GM12878 (cell line): ENCODE measurements around the gene SH3BP1. TPM values are rescaled to one million over a fixed set of nuclear protein-coding genes. Genes with fewer than 3 reads are reported as not detected.

ENCODE experiments used
- ATAC-seq: fragments of 200-7000 bp; cut with Tn5 transposase; 3 replicates; pipeline ENCODE4 v1.9.1; 2020; ENCODE audit warnings: mild to moderate bottlenecking, moderate library complexity
- BruUV-seq: library from RNA; stranded (reverse); fragments of 400-500 nt; replicated peaks from 2 replicates; lab custom pipeline; 2021; lab: Mats Ljungman, UMichigan
- CTCF ChIA-PET: fragments of 300-600 bp; sonication (Branson Sonifier 250); formaldehyde crosslinking; extraction: SDS; loops from one replicate; lab custom pipeline; 2021; ENCODE audit warnings: inconsistent platforms; lab: Yijun Ruan, JAX
- POLR2A ChIA-PET: fragments of 350-600 bp; formaldehyde crosslinking; extraction: SDS; loops from one replicate; lab custom pipeline; 2021; ENCODE audit warnings: inconsistent platforms; lab: Charles Lee
- RAD21 ChIA-PET: fragments of 300-600 bp; sonication (Branson Sonifier 250); formaldehyde crosslinking; loops from one replicate; lab custom pipeline; 2023; ENCODE audit warnings: antibody characterized with exemption; ENCODE audit not compliant: unreplicated experiment; lab: Charles Lee
- SMC1A ChIA-PET: fragments of 300-600 bp; sonication (Branson Sonifier 250); formaldehyde crosslinking; loops from one replicate; lab custom pipeline; 2023; ENCODE audit not compliant: unreplicated experiment, uncharacterized antibody; lab: Charles Lee
- DNase-seq: peaks from one replicate; pipeline ENCODE4 v3.0.0-alpha.2; 2011; ENCODE audit warnings: low read depth, low spot score
- FAIRE-seq: peaks from 3 replicates; lab custom pipeline; 2011; peaks lifted over from hg19 to GRCh38; lab: Jason Lieb, UNC
- H2AFZ ChIP-seq: 2 replicates; pipeline ENCODE4 v1.6.0; 2011; ENCODE audit warnings: low read depth, low read length, control low read depth; ENCODE audit not compliant: control insufficient read depth
- H3K27ac ChIP-seq: 2 replicates; pipeline ENCODE4 v1.5.1; 2011; ENCODE audit warnings: control low read depth; ENCODE audit not compliant: control insufficient read depth, insufficient read depth
- H3K27me3 ChIP-seq, 2 experiments: replicated peaks in 1 of 2; 2 replicates each; pipeline versions ENCODE4 v1.6.0 to v1.6.1; 2011; ENCODE audit warnings: low read length in 1 of 2; ENCODE audit not compliant: control insufficient read depth in 2 of 2, insufficient read depth in 2 of 2
- H3K36me3 ChIP-seq, 2 experiments: 2 replicates each; pipeline ENCODE4 v1.5.1; 2011; ENCODE audit warnings: low read length in 1 of 2; ENCODE audit not compliant: control insufficient read depth in 2 of 2, insufficient read depth in 2 of 2
- H3K4me1 ChIP-seq: 2 replicates; pipeline ENCODE4 v1.6.1; 2011; ENCODE audit warnings: mild to moderate bottlenecking, low read length, moderate library complexity, mixed read lengths; ENCODE audit not compliant: control insufficient read depth, insufficient read depth
- H3K4me2 ChIP-seq: 2 replicates; pipeline ENCODE4 v1.6.0; 2011; ENCODE audit warnings: control low read depth; ENCODE audit not compliant: control insufficient read depth, insufficient read depth
- H3K4me3 ChIP-seq: fragments of 200-600 bp; sonication (generic); 2 replicates; pipeline ENCODE4 v1.5.1; 2016
- H3K79me2 ChIP-seq: 2 replicates; pipeline ENCODE4 v1.6.0; 2011; ENCODE audit warnings: low read length; ENCODE audit not compliant: control insufficient read depth, insufficient read depth
- H3K9ac ChIP-seq: 2 replicates; pipeline ENCODE4 v1.8.0; 2011; ENCODE audit warnings: low read length, control low read depth, mixed read lengths; ENCODE audit not compliant: control insufficient read depth, insufficient read depth
- H3K9me3 ChIP-seq: replicated peaks from 3 replicates; pipeline ENCODE4 v1.5.1; 2011; ENCODE audit warnings: mild to moderate bottlenecking, low read length; ENCODE audit not compliant: control insufficient read depth, insufficient read depth
- H4K20me1 ChIP-seq: 2 replicates; pipeline ENCODE4 v1.6.0; 2011; ENCODE audit not compliant: control insufficient read depth, insufficient read depth
- E4F1 ChIP-seq: fragments of 450-650 bp; IDR thresholded peaks from 2 replicates; pipeline ENCODE4 v1.6.1; 2018; ENCODE audit warnings: borderline replicate concordance, mild to moderate bottlenecking; ENCODE audit not compliant: partially characterized antibody
- GATAD2B ChIP-seq: fragments of 450-650 bp; conservative IDR thresholded peaks from 2 replicates; pipeline ENCODE4 v1.6.1; 2017; ENCODE audit warnings: low read depth, mild to moderate bottlenecking, moderate library complexity
- HDGF ChIP-seq: fragments of 450-650 bp; IDR thresholded peaks from 2 replicates; pipeline ENCODE4 v1.6.1; 2016; ENCODE audit warnings: antibody characterized with exemption
- MTA2 ChIP-seq: fragments of 450-650 bp; IDR thresholded peaks from 2 replicates; pipeline ENCODE4 v1.6.1; 2016; ENCODE audit warnings: low read depth, mild to moderate bottlenecking, moderate library complexity
- MYB ChIP-seq: fragments of 150-350 bp; IDR thresholded peaks from 2 replicates; pipeline ENCODE4 v1.6.1; 2014; ENCODE audit warnings: mild to moderate bottlenecking, low read depth, low read length, borderline replicate concordance
- NR2C2 ChIP-seq: IDR thresholded peaks from 2 replicates; pipeline ENCODE4 v1.6.1; 2011; ENCODE audit warnings: borderline replicate concordance, low read depth; ENCODE audit not compliant: control insufficient read depth, insufficient read length
- NRF1 ChIP-seq: conservative IDR thresholded peaks from 2 replicates; pipeline ENCODE4 v1.6.1; 2011; ENCODE audit warnings: mild to moderate bottlenecking, low read depth, low read length, improper control_type of control experiment
- PAX5 ChIP-seq: IDR thresholded peaks from 2 replicates; pipeline ENCODE4 v1.6.1; 2011; ENCODE audit warnings: low read depth, low read length, borderline replicate concordance
- RELA ChIP-seq: fragments of 450-650 bp; IDR thresholded peaks from 2 replicates; pipeline ENCODE4 v1.8.0; 2014; ENCODE audit warnings: borderline replicate concordance; ENCODE audit not compliant: partially characterized antibody
- USF1 ChIP-seq: IDR thresholded peaks from 2 replicates; pipeline ENCODE4 v1.6.1; 2011; ENCODE audit warnings: borderline replicate concordance, low read depth, mild to moderate bottlenecking, moderate library complexity, mixed read lengths, low read length; ENCODE audit not compliant: insufficient read depth; ENCODE audit errors: extremely low read length
- USF2 ChIP-seq: IDR thresholded peaks from 2 replicates; pipeline ENCODE4 v1.6.1; 2011; ENCODE audit warnings: low read depth, low read length, improper control_type of control experiment, borderline replicate concordance
- WRNIP1 ChIP-seq: IDR thresholded peaks from 2 replicates; pipeline ENCODE4 v1.6.1; 2011; ENCODE audit warnings: low read depth, low read length, improper control_type of control experiment, borderline replicate concordance
- WGBS: methylation state at CpG from one replicate; pipeline ENCODE4 v1.1.6; 2016; ENCODE audit warnings: low lambda C conversion rate; ENCODE audit not compliant: insufficient replicate concordance, insufficient coverage; ENCODE audit errors: missing lambda C conversion rate; 5-methylcytosine and 5-hydroxymethylcytosine counted together
- in situ Hi-C: fragments of 300-500 bp; cut with MboI; formaldehyde crosslinking; loops from 9 replicates; pipeline ENCODE4 v1.14.3; 2018; ENCODE audit warnings: mixed read lengths
- intact Hi-C: fragments of 100-400 bp; cut with micrococcal nuclease; formaldehyde crosslinking; loops from one replicate; pipeline ENCODE4 v1.14.2; 2022; ENCODE audit not compliant: unreplicated experiment
- polyA plus RNA-seq, 11 experiments: library from polyadenylated mRNA; depleted of rRNA in 4 of 11; unstranded in 6 of 11; stranded (reverse) in 5 of 11; fragments of >200 nt; fragmentation: Nextera tagmentation in 4 of 11; fragmentation: Illumina TruSeq in 1 of 11; extraction: Ambion mirVana in 4 of 11; extraction: Trizol in 1 of 11; gene quantifications; 1 replicate in 1 of 11; 2 replicates in 10 of 11; pipeline versions ENCODE4 v1.2.1 to v1.2.3, GENCODE V29; 2011 to 2016; ENCODE audit warnings: inconsistent platforms in 2 of 11, missing spikeins in 2 of 11, low read depth in 1 of 11
- total RNA-seq, 4 experiments: library from RNA; depleted of rRNA in 3 of 4; stranded (reverse); fragments of >200 nt in 3 of 4; fragmentation: Illumina TruSeq in 1 of 4; extraction: Trizol in 1 of 4; gene quantifications; 2 replicates each; pipeline versions ENCODE4 v1.2.1 to v1.2.3, GENCODE V29; 2013 to 2021

Gene SH3BP1
- total and polyA plus RNA-seq, 10 of the 15 experiments (the other 5 are each of a cell fraction or from before 2014, with no cell fraction given), result 0.29 to 70.5 (median 22.5) TPM

GRCh38 chr22:37659066-37659896 lies 19.8 kb downstream of the SH3BP1 start:
- no peak for FAIRE-seq
- Histone ChIP-seq H3K9me3 (no peaks in the 10 kb centered on the region), H3K79me2 (peaks cover 49% of the 10 kb centered on the region), H3K4me3 (peak overlapping the region; percentile 82), H3K9ac (peak overlapping the region; percentile 70), H4K20me1 (no peaks in the 10 kb centered on the region), H3K36me3 (no peaks in the 10 kb centered on the region; a peak in 1 of 4 replicates), H3K27me3 (no peaks in the 10 kb centered on the region), H3K27ac (peak overlapping the region; percentile 64), H3K4me2 (peak overlapping the region; percentile 96), H2AFZ (peak overlapping the region; percentile 37; the same call in 1 of the 2 replicates), H3K4me1 (peaks cover 12% of the 10 kb centered on the region)
- BruUV-seq, result no TSS peak
- DNase-seq, result no peak
- SMC1A ChIA-PET, result interaction anchor here (1.4 to 7.9 kb wide), 11 partner anchors 12 to 204 kb away, joined by 4 to 157 read pairs (median 23); partner anchors contain the start of genes GGA1, LGALS1, NOL12 and SH3BP1
- no peak for TF ChIP-seq RELA
- TF ChIP-seq PAX5, result peak; percentile 97
- no peak for TF ChIP-seq NR2C2
- TF ChIP-seq WRNIP1, result peak; percentile 24; the same call in 1 of the 2 replicates
- no peak for TF ChIP-seq USF1
- no peak for TF ChIP-seq MYB
- 0 out of 2 replicates have a peak, but pooled peaks have one; percentile 15 for TF ChIP-seq GATAD2B
- no peak for TF ChIP-seq MTA2
- TF ChIP-seq E4F1, result no peak
- TF ChIP-seq NRF1, result 0 out of 2 replicates have a peak, but pooled peaks have one; percentile 24
- no peak for TF ChIP-seq USF2
- TF ChIP-seq HDGF, result no peak; the same call in 1 of the 2 replicates
- RAD21 ChIA-PET, result interaction anchor here (0.8 to 9.1 kb wide), 11 partner anchors 17 to 203 kb away, joined by 3 to 173 read pairs (median 31); partner anchors contain the start of genes GGA1, LGALS1, NOL12 and SH3BP1
- ATAC-seq, result no peak
- intact Hi-C loops, result no loop called here
- CTCF ChIA-PET, result interaction anchor here (0.7 to 11.7 kb wide), 11 partner anchors 9 to 1488 kb away, joined by 3 to 414 read pairs (median 8); partner anchors contain the start of genes GGA1, LGALS1, NOL12 and SH3BP1
- under 1% methylated on average over 68 of the region's 68 CpGs for WGBS
- POLR2A ChIA-PET, result interaction anchor here (0.5 to 9.6 kb wide), 11 partner anchors 12 to 149 kb away, joined by 3 to 209 read pairs (median 10); partner anchors contain the start of genes GGA1, LGALS1 and NOL12
- in situ Hi-C loops, result no loop called here
